Measurements from ENCODE around the gene MYO1E.

DNA sequence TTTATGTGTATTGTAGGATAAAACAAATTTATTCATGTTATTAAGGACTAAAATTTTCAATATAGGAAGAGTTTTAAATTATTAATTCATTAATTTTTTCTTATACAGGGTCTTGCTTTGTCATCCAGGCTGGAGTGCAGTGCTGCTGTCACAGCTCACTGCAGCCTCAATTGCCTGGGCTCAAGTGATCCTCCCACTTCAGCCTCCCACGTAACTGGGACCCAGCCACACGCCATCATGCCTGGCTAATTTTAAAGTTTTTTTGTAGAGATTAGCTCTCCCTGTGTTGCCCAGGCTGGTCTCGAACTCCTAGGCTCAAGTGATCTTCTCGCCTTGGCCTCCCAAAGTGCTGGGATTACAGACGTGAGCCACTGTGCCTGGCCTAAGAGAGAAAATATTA lies 253.0 kb downstream of the MYO1E start:
- TF ChIP-seq, protein P1, sequence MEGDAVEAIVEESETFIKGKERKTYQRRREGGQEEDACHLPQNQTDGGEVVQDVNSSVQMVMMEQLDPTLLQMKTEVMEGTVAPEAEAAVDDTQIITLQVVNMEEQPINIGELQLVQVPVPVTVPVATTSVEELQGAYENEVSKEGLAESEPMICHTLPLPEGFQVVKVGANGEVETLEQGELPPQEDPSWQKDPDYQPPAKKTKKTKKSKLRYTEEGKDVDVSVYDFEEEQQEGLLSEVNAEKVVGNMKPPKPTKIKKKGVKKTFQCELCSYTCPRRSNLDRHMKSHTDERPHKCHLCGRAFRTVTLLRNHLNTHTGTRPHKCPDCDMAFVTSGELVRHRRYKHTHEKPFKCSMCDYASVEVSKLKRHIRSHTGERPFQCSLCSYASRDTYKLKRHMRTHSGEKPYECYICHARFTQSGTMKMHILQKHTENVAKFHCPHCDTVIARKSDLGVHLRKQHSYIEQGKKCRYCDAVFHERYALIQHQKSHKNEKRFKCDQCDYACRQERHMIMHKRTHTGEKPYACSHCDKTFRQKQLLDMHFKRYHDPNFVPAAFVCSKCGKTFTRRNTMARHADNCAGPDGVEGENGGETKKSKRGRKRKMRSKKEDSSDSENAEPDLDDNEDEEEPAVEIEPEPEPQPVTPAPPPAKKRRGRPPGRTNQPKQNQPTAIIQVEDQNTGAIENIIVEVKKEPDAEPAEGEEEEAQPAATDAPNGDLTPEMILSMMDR (IDR thresholded peaks at IDR 0.05 in 8 of 11, conservative IDR thresholded peaks at IDR 0.05 in 3 of 11) = no peak
- TF ChIP-seq POLR2A (IDR thresholded peaks at IDR 0.05) = no peak
- no peak for TF ChIP-seq POLR2AphosphoS5 (IDR thresholded peaks at IDR 0.05)

All from spleen (tissue), 7 donors.